ENCODE results near the gene WDR88. TPM values are rescaled to one million over a fixed set of nuclear protein-coding genes. Genes with fewer than 3 reads are reported as not detected.
A peak's percentile ranks its signal among the peaks of the same experiment; 100 is the strongest.
"Not testable (repeated sequence)": the region's sequence is repeated elsewhere in the genome, so short reads cannot be mapped to it uniquely, and the experiment has no call there.

WDR88 gene
- total and polyA plus RNA-seq, 8 donors: not detected

GRCh38 chr19:33207040-33207620 is 75.2 kb downstream of the WDR88 start:
- TF ChIP-seq CTCF (IDR thresholded peaks at IDR 0.05): no peak
- no peak overlapping the region for H3K27ac ChIP-seq
- no peaks in the 10 kb centered on the region for H3K4me1 ChIP-seq
- no peaks in the 10 kb centered on the region for H3K9me3 ChIP-seq
- H3K4me3 ChIP-seq: no peak overlapping the region
- ATAC-seq (no peak), DNase-seq (peak in 3 of 6 donors; percentile 19 to 74 (median 40)), FAIRE-seq (no peak)
- intact Hi-C loops (cut with DNase I): no loop called here
- H3K36me3 ChIP-seq: peaks cover 0 to 19% (median 0%) of the 10 kb centered on the region in 3 donors
- WGBS, 2 donors: 92 to 93% methylated on average over 36 to 38 of the region's 38 CpGs
- no peaks in the 10 kb centered on the region for H3K27me3 ChIP-seq

- Histone ChIP-seq H3K27ac (no peak overlapping the region), H3K36me3 (peaks cover 0 to 19% (median 0%) of the 10 kb centered on the region in 3 donors), H3K4me1 (no peaks in the 10 kb centered on the region), H3K9me3 (no peaks in the 10 kb centered on the region), H3K4me3 (no peak overlapping the region), H3K27me3 (no peaks in the 10 kb centered on the region)
- intact Hi-C loops (cut with DNase I): no loop called here
- FAIRE-seq (no peak), ATAC-seq (no peak), DNase-seq (peak in 3 of 6 donors; percentile 6 to 48 (median 43))
- TF ChIP-seq CTCF (IDR thresholded peaks at IDR 0.05): no peak
- WGBS, 2 donors: 87 to 93% methylated on average over 9 of the region's 9 CpGs
These were observed 76.0 kb downstream of the WDR88 start for GRCh38 chr19:33207903-33208302.

- intact Hi-C loops (cut with DNase I): no loop called here
- H3K4me3 ChIP-seq: no peak overlapping the region
- peaks cover 0 to 19% (median 0%) of the 10 kb centered on the region in 3 donors for H3K36me3 ChIP-seq
- no peak for FAIRE-seq
- DNase-seq: peak in 3 of 6 donors; percentile 11 to 52 (median 43)
- no peak for TF ChIP-seq CTCF (IDR thresholded peaks at IDR 0.05)
- no peaks in the 10 kb centered on the region for H3K9me3 ChIP-seq
- 81 to 85% methylated on average over 11 of the region's 11 CpGs for WGBS, 2 donors
- H3K27me3 ChIP-seq: no peaks in the 10 kb centered on the region
- no peak for ATAC-seq
- no peak overlapping the region for H3K27ac ChIP-seq
- no peaks in the 10 kb centered on the region for H3K4me1 ChIP-seq
These were observed 76.5 kb downstream of the WDR88 start for GRCh38 chr19:33208371-33208895.

GRCh38 chr19:33208904-33209849 is 77.3 kb downstream of the WDR88 start:
- no peak for TF ChIP-seq CTCF (IDR thresholded peaks at IDR 0.05)
- Histone ChIP-seq H3K27ac (no peak overlapping the region), H3K36me3 (peaks cover 0 to 19% (median 0%) of the 10 kb centered on the region in 3 donors), H3K4me3 (no peak overlapping the region), H3K4me1 (no peaks in the 10 kb centered on the region), H3K27me3 (no peaks in the 10 kb centered on the region), H3K9me3 (no peaks in the 10 kb centered on the region)
- WGBS, 2 donors: 81 to 86% methylated on average over 24 of the region's 24 CpGs
- DNase-seq (peak in 2 of 6 donors; percentile 20 to 50), ATAC-seq (no peak), FAIRE-seq (no peak)
- intact Hi-C loops (cut with DNase I): no loop called here

- FAIRE-seq; H3K4me1 ChIP-seq; H3K27ac ChIP-seq; H3K4me3 ChIP-seq; H3K9me3 ChIP-seq; H3K27me3 ChIP-seq; ATAC-seq; intact Hi-C loops (cut with DNase I): not testable (repeated sequence)
- H3K36me3 ChIP-seq: peaks cover 0 to 19% (median 0%) of the 10 kb centered on the region in 3 donors
- WGBS, 2 donors: 90 to 93% methylated on average over 7 of the region's 7 CpGs
- peak in 1 of 6 donors; percentile 9 for DNase-seq
These were observed 77.9 kb downstream of the WDR88 start for GRCh38 chr19:33209850-33210230.

All from pancreas (tissue), 10 donors.